ENCODE data around the gene ASB2. TPM values are rescaled to one million over a fixed set of nuclear protein-coding genes. Genes with fewer than 3 reads are reported as not detected.

Gene ASB2
- total RNA-seq, 1 donor from 2014 or later = 24.1 TPM

- no peaks in the 10 kb centered on the region for H3K27me3 ChIP-seq
- no peaks in the 10 kb centered on the region for H3K36me3 ChIP-seq
- H3K4me1 ChIP-seq = peaks cover 8% of the 10 kb centered on the region
- TF ChIP-seq POLR2AphosphoS5 (IDR thresholded peaks at IDR 0.05; ENCODE audit: insufficient read depth in 1 of 2, low read depth in 1 of 2) (no peak), CTCF (IDR thresholded peaks at IDR 0.05) (no peak), POLR2A (IDR thresholded peaks at IDR 0.05) (no peak)
- no peak for DNase-seq (ENCODE audit: extremely low spot score in 2 of 2)
- intact Hi-C loops (cut with DNase I) = no loop called here
- H3K27ac ChIP-seq = peak overlapping the region; percentile 46
- no peaks in the 10 kb centered on the region for H3K9me3 ChIP-seq
- H3K4me3 ChIP-seq = no peak overlapping the region
Measured at GRCh38 chr14:93946541-93947090, 29.8 kb downstream of the ASB2 start.

GRCh38 chr14:93946104-93946503 is 30.3 kb downstream of the ASB2 start:
- TF ChIP-seq CTCF (IDR thresholded peaks at IDR 0.05) (no peak), POLR2AphosphoS5 (IDR thresholded peaks at IDR 0.05; ENCODE audit: insufficient read depth in 1 of 2, low read depth in 1 of 2) (no peak), POLR2A (IDR thresholded peaks at IDR 0.05) (no peak)
- Histone ChIP-seq H3K27me3 (no peaks in the 10 kb centered on the region), H3K9me3 (no peaks in the 10 kb centered on the region), H3K4me1 (peaks cover 13% of the 10 kb centered on the region), H3K4me3 (no peak overlapping the region), H3K27ac (peak overlapping the region; percentile 46), H3K36me3 (no peaks in the 10 kb centered on the region)
- no peak for DNase-seq (ENCODE audit: extremely low spot score in 2 of 2)
- intact Hi-C loops (cut with DNase I) = no loop called here

GRCh38 chr14:93945070-93945399 is 31.3 kb downstream of the ASB2 start:
- TF ChIP-seq POLR2A (IDR thresholded peaks at IDR 0.05) (no peak), CTCF (IDR thresholded peaks at IDR 0.05) (no peak), POLR2AphosphoS5 (IDR thresholded peaks at IDR 0.05; ENCODE audit: insufficient read depth in 1 of 2, low read depth in 1 of 2) (no peak)
- no peak for DNase-seq (ENCODE audit: extremely low spot score in 2 of 2)
- H3K27me3 ChIP-seq = no peaks in the 10 kb centered on the region
- no peaks in the 10 kb centered on the region for H3K36me3 ChIP-seq
- H3K9me3 ChIP-seq = no peaks in the 10 kb centered on the region
- H3K4me1 ChIP-seq = peaks cover 15% of the 10 kb centered on the region
- no peak overlapping the region for H3K4me3 ChIP-seq
- intact Hi-C loops (cut with DNase I) = no loop called here
- H3K27ac ChIP-seq = no peak overlapping the region

GRCh38 chr14:93944348-93945069 is 31.9 kb downstream of the ASB2 start:
- Histone ChIP-seq H3K4me1 (peaks cover 15% of the 10 kb centered on the region), H3K27me3 (no peaks in the 10 kb centered on the region), H3K4me3 (no peak overlapping the region), H3K9me3 (no peaks in the 10 kb centered on the region), H3K36me3 (no peaks in the 10 kb centered on the region), H3K27ac (no peak overlapping the region)
- DNase-seq (ENCODE audit: extremely low spot score in 2 of 2) = no peak
- intact Hi-C loops (cut with DNase I) = no loop called here
- TF ChIP-seq POLR2AphosphoS5 (IDR thresholded peaks at IDR 0.05; ENCODE audit: insufficient read depth in 1 of 2, low read depth in 1 of 2) (no peak), CTCF (IDR thresholded peaks at IDR 0.05) (no peak), POLR2A (IDR thresholded peaks at IDR 0.05) (no peak)

- Histone ChIP-seq H3K4me1 (peaks cover 20% of the 10 kb centered on the region), H3K36me3 (no peaks in the 10 kb centered on the region)
- intact Hi-C loops (cut with DNase I) = no loop called here
Measured at GRCh38 chr14:93943930-93944329, 32.4 kb downstream of the ASB2 start.

More at GRCh38 chr14:93943930-93944329, 32.4 kb downstream of the ASB2 start:
- Histone ChIP-seq H3K4me3 (no peak overlapping the region), H3K27me3 (no peaks in the 10 kb centered on the region), H3K27ac (no peak overlapping the region), H3K9me3 (no peaks in the 10 kb centered on the region)
- DNase-seq (ENCODE audit: extremely low spot score in 2 of 2) = no peak
- TF ChIP-seq POLR2AphosphoS5 (IDR thresholded peaks at IDR 0.05; ENCODE audit: insufficient read depth in 1 of 2, low read depth in 1 of 2) = no peak
- TF ChIP-seq POLR2A (IDR thresholded peaks at IDR 0.05) = no peak
- TF ChIP-seq CTCF (IDR thresholded peaks at IDR 0.05) = no peak
